NCI-H1436 treated with DMSO at 0.1 percent for 48 hours (cell line): ENCODE results near the gene OPALIN.
"Not testable (repeated sequence)": the region's sequence is repeated elsewhere in the genome, so short reads cannot be mapped to it uniquely, and the experiment has no call there.

Experiments used
- DNase-seq: peaks from one replicate; lab custom pipeline; 2025; lab: John Stamatoyannopoulos, UW

OPALIN gene

GRCh38 chr10:96338279-96338925 lies 20.4 kb downstream of the OPALIN start:
- DNase-seq, result no peak

DNA sequence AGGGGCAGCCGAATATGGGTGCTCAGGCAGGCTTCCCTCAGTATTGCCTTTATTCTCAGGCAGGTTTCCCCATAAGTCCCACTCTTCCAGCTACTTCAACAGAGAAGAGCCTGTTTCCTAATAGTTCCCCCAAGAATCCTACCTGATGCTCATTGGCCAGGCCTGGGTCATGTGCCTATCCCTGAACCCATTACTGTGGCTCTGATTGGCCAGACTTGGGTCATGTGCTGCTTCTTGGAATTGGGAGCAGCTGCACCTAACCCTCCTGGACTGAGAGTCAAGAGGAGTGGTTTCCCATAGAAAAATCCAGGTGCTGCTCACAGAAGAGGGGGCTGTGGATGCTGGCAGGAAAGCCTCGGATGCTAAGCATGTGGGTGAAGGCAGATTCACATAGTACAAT lies 21.7 kb downstream of the OPALIN start:
- DNase-seq, result no peak

DNA sequence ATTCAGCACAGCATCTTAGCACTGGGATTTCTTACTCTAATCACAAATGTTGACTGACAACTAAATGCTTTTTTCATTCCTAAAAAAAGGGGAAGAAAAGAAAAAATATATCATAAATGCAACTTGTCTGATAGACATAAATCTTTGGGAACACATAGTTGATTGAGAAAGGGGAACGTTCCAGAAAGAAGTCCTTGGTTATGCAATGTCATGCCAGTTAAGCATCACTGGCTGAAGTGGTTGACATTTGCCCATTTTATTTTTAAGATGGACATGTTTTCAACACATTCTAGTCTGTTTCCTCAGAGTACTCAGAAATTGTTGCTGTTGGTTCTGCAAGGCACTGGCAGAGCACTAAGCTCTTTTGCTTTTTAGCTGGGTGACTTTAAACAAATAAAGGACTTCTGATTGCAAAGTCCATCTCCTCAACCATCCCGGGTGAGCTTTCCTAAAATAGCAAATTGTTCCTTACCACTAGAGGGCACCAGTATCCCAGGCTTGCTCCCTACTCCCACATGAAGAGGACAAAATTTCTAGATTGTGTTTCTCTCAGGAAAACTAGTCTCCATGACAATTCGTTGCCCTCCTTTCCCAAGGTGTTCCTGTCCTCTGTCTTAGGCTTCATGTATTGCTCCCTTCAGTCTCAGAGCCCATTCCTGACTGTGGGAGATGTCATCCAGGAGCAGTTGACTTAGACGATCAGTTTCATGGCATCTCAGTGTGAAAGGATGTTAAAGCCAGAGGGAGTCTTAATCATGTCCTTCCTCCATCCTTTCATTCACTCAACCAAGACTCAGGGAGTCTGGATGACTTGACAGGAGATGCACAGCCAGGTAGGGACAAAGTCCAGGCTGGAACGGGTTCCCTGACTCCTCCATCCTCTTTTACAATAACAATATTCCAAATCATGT lies 23.9 kb downstream of the OPALIN start:
- DNase-seq, result no peak

DNA sequence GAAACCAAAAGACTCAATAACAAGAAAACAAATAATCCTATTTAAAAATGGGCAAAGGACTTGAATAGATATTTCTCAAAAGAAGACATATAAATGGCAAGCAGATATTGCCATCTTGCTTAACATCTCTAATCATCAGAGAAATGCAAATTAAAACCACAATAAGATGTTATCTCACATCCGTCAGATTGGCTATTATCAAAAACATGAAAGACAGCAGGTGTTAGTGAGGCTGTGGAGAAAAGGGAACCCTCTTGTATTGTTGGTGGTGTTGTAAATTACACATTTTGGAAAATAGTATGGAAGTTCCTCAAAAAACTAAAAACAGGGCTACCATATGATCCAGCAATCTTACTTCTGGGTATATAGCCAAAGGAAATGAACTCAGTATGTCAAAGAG lies 25.7 kb downstream of the OPALIN start:
- DNase-seq, result no peak

DNA sequence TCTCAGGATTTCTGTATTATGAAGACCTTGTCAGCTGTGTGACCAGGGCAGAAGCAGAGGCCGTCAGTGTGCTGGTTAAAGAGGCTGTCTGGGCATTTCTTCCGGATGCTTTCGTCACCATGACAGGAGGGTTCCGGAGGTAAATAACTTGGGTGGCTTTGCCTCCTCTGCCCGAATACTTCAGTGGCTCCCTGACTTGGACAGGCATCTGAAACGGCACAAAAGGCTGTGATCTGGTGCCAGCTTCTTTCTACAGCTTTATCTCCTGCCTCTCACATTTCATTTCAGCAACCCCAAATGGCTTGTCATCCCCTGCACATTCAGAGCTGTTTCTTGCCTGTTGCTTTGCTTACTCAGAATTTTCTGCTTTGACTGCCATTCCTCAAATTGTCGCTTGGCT lies 31.3 kb downstream of the OPALIN start:
- DNase-seq, result no peak

GRCh38 chr10:96325719-96326373 lies 33.0 kb downstream of the OPALIN start:
- DNase-seq, result no peak

GRCh38 chr10:96324447-96324846 lies 34.4 kb downstream of the OPALIN start:
- DNase-seq, result no peak

GRCh38 chr10:96322275-96322674 lies 36.5 kb downstream of the OPALIN start:
- DNase-seq, result no peak

- DNase-seq, result no peak
Measured at GRCh38 chr10:96321822-96322221, 37.0 kb downstream of the OPALIN start.

DNA sequence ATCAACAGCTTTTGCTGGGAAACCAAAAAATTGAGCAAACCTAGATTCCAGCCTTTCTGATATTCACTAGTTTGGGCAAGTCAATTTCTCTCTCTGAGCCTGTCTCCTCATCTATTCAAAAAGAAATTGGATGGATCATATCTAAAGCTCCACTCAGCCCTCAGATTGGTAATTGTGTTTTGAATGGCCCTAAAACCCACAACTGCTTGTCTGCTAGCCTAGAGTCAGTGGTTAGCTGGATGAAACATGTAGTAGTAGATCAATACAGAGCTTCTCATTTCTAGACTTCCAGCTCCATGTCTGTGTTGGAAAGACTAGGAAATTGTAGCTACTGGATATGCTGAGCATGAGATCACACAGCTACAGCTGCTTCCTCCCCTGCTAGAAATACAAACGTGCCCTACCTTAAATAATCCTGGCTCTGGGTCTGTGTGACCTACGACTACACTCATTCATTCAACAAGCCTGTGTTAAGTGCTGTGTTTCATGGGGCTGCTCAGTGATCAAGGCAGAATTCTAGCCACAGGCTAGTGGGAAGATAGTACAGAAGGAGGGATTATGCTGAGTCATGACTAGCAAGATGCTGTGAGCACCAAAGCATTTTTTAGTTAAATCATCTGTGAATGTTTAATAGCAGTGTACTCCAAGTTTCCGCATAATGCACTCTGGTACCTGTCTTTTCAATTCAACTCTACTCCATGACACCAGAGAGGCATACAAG lies 38.9 kb downstream of the OPALIN start:
- DNase-seq, result no peak

DNA sequence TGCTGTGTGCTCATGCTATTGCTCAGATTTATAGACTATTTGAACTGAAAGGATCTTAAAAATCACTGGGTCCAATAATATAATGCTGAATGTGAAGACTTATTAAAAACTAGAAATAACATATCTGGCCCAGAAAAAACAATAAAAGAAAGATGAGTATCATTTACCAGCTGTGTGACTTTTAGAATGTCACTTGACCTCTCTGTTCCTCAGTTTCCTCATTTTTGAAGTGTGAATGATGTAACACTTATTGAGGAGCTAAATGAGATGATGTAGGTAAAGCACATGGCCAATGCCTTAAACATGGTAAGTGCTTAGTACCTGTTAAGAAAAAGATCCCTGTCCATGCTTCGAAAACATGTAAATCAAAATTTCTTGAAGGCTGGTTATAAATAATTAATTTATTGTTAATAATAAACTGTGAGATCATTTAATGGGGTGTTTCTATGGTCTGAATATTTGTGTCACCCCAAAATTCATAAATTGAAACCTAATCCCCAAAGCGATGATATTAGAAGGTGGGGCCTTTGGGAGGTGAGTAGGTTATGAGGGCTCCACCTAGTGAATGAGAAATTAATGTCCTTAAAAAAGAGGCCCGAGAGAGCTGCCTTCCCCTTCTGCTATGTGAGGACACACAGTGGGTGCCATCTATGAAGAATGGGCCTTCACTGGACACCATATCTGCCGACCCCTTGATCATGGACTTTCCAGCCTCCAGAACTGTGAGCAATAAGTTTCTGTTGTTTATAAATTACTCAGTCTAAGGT lies 41.6 kb downstream of the OPALIN start:
- DNase-seq, result no peak

- no peak for DNase-seq
Measured at GRCh38 chr10:96313344-96313743, 45.5 kb downstream of the OPALIN start.

DNA sequence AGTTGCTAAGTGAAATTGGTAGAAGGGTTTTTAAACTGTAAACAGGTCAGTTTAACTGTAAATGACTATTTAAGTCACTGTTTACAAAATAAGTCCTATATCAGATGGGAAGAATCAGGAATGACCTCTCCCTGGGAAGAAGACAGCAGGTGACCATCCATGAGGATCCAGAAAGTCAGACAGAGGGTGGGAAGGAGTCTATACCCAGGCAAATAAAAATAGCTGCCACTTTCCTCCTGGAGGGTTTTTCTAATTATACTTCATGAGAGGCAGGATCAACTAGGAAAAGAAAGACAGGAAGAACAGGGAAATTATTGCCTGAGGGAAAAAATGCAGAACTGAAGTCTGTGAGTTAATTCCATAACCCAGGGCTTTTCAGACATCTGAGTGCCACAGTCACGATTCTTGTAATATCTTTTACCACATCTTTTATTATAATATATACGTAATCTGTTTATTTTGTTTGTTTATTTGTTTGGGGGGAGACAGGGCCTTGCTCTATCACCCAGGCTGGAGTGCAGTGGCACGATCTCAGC lies 47.6 kb downstream of the OPALIN start:
- no peak for DNase-seq

DNA sequence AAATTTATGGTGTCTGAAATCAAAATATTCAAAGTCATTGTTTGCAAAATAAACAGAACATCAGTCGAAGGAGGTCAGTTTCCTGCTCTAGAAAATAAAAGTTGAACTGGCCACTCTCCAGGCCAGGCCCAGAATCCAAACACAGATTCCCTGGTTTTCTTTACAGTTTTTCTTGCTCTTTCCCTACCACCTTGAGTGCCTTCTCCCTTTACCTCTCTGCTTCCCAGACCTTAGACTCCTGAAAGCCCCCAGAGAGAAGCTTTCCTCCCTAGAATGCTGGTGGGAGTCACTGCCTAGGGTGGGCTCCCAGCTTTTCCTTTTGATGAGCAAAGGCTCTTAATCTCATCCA lies 48.5 kb downstream of the OPALIN start:
- no peak for DNase-seq

GRCh38 chr10:96309628-96310320 lies 49.0 kb downstream of the OPALIN start:
- DNase-seq, result no peak

GRCh38 chr10:96308854-96309253 lies 49.9 kb downstream of the OPALIN start:
- DNase-seq, result not testable (repeated sequence)

GRCh38 chr10:96306516-96306915 lies 52.3 kb downstream of the OPALIN start:
- no peak for DNase-seq

DNA sequence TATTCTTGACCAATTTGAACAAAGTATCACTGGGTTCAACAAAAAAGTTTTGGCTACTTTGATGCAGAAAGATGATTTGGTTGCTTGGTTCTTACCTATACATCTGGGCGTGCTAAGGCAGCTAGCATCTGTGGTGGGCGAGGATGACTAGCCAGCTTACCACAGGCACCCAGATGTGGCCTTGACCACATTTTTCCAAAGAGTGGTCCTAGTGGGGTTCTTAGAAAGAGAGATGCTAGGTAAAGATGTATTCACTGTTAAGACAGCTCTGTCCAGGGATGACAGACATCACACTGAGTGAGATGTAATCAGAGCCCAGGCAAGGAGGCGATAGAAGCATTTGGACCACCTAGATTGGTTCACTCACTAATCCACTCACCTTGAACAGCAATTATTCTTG lies 53.8 kb downstream of the OPALIN start:
- no peak for DNase-seq

DNA sequence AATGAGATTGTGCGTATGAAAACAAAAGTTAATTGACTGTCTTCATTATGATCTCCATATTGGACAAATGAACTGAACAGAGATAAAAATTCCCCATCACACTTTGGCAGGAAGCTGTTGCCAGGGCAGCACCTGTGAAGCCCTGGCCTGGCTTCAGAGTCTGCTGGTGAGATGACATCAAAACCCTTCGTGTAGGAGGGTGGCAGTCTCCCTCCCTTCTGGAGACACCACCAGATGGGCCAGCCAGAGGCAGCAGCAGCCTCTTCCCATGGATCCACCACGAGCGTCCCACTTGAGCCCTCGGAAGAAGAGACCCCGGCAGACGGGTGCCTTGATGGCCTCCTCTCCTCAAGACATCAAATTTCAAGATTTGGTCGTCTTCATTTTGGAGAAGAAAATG lies 54.6 kb downstream of the OPALIN start, which contains the start of gene DNTT:
TSS of gene DNTT (plus strand) at position 205 of the 400 bp plus-strand sequence. CDS start at position 269, 64 bp downstream.
- no peak for DNase-seq

DNA sequence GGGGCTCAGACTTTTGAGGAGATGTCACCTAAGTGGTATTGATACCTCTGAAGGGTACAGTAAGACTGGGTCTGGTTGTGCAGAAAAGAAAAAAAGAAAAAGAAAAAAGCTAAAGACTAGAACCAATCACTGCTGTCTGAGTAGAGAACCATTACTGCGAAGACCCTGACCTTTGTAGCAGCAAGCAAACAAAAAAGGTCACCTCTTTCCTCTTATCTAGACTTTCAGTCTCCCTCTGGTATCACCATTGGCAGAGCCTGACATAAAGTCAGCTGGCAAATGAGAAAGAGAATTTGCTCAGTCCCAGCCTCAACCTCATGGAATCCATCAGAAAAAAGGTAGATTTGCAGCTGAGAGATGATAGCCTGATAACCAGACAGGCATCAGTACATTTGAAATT lies 57.2 kb downstream of the OPALIN start:
- no peak for DNase-seq

DNA sequence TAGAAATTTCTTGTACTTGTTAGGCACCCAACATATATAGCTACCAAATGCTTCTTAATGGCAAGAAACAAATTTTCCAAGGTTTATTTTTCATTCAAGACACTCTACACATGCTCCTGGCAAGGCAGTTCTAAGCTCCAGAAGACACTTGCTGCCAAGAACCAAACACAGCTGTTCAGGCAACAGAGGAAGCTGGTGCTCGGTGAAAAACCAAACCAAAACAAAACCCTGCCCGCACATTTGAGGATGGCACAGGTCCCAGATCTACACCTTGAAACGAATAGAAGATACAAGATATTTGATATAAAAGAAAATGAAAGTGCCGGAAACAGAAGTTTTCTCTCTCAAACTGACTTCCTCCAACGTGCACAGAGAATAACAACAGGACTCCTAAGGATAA lies 59.4 kb downstream of the OPALIN start:
- no peak for DNase-seq
